ENCODE measurements around the gene SMAD6. TPM values are rescaled to one million over a fixed set of nuclear protein-coding genes. Genes with fewer than 3 reads are reported as not detected.

Gene SMAD6
- total RNA-seq, 4 donors from 2014 or later: 1.7 to 6.3 (median 3.8) TPM

DNA sequence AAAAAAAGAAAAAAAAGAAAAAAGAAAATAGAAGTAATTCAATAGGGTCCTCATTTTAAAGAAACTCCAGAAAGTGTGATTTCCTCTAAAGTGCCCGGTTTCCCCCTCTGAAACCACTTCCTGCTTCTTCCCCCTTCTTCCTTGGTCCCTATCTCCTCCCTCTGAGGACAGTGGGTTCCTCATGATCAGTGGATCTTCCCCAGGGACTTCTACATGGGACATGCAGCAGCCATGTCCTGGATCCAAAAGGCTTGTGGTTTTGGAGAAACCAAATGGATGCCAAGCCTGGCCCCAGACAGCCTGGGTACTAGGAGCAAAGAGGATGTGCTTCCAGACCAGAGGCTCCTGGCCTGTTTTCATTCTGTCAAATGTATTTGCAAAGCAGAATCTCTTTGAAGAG is 26.6 kb upstream of the SMAD6 start:
- DNase-seq: no peak
- intact Hi-C loops (cut with DNase I): no loop called here
- no peaks in the 10 kb centered on the region for H3K9me3 ChIP-seq
- H3K4me3 ChIP-seq: no peak overlapping the region
- TF ChIP-seq POLR2A (IDR thresholded peaks at IDR 0.05): no peak
- TF ChIP-seq, protein P1, sequence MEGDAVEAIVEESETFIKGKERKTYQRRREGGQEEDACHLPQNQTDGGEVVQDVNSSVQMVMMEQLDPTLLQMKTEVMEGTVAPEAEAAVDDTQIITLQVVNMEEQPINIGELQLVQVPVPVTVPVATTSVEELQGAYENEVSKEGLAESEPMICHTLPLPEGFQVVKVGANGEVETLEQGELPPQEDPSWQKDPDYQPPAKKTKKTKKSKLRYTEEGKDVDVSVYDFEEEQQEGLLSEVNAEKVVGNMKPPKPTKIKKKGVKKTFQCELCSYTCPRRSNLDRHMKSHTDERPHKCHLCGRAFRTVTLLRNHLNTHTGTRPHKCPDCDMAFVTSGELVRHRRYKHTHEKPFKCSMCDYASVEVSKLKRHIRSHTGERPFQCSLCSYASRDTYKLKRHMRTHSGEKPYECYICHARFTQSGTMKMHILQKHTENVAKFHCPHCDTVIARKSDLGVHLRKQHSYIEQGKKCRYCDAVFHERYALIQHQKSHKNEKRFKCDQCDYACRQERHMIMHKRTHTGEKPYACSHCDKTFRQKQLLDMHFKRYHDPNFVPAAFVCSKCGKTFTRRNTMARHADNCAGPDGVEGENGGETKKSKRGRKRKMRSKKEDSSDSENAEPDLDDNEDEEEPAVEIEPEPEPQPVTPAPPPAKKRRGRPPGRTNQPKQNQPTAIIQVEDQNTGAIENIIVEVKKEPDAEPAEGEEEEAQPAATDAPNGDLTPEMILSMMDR (IDR thresholded peaks at IDR 0.05): no peak
- no peaks in the 10 kb centered on the region for H3K36me3 ChIP-seq
- H3K27ac ChIP-seq: no peak overlapping the region
- H3K4me1 ChIP-seq: peaks cover 0 to 12% (median 0%) of the 10 kb centered on the region in 3 donors
- WGBS, 2 donors: 50 to 67% methylated on average over 1 of the region's 1 CpG
- no peaks in the 10 kb centered on the region for H3K27me3 ChIP-seq

DNA sequence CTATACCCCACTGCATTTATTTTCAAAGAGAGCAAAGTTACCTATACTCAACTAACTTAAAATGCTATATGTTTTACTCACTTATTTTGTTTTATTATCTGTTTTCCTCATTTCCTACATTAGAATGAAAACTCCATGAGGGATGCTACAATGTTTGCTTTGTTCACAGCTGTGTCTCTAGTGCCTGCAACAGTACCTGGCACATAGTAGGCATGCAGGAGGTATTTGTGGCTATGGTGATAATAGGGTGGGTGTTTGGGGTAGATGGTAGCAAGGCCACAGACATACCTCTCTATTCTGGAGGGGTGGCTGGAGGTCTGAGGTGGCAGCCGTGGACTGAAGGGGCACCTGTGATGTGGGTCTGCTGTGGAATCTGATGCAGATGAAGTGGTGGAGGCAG is 24.7 kb upstream of the SMAD6 start:
- H3K27me3 ChIP-seq: no peaks in the 10 kb centered on the region
- no peaks in the 10 kb centered on the region for H3K36me3 ChIP-seq
- no peak overlapping the region for H3K27ac ChIP-seq
- DNase-seq: no peak
- peaks cover 0 to 6% (median 0%) of the 10 kb centered on the region in 3 donors for H3K9me3 ChIP-seq
- 89 to 100% methylated on average over 1 of the region's 1 CpG for WGBS, 2 donors
- intact Hi-C loops (cut with DNase I): no loop called here
- no peak for TF ChIP-seq POLR2A (IDR thresholded peaks at IDR 0.05)
- TF ChIP-seq, protein P1 (IDR thresholded peaks at IDR 0.05): no peak
- H3K4me1 ChIP-seq: no peaks in the 10 kb centered on the region
- no peak overlapping the region for H3K4me3 ChIP-seq

DNA sequence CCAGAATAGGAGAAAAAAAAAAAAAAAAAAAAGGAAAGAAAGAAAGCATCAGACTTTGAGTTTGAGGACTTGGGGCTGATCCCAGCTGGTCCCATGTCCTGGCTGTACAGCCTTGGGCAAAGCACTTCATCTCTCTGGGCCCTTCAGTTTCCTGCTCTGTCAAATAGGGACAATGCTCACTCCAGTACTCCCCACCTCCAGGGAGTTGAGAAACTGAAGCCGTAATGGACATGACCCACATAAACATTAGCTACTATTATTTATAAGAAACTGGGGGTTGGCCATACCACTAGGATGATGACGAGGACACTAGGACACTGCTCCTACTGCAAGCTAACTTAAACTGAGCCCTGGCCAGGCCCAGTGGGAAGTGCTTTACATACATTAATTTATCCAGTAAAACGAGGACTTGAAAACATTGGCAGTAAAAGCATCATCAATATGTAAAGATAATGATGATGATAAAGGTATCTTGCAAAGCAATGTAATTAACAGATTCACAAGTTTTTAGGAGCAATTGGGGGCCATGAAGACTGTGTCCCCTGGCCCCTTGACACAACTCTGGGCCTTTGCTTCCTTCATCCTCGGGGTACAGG is 22.9 kb upstream of the SMAD6 start:
- WGBS, 2 donors: 62 to 63% methylated on average over 4 of the region's 4 CpGs
- H3K4me3 ChIP-seq: no peak overlapping the region
- H3K9me3 ChIP-seq: peaks cover 0 to 6% (median 0%) of the 10 kb centered on the region in 3 donors
- H3K4me1 ChIP-seq: no peaks in the 10 kb centered on the region
- no peak for DNase-seq
- TF ChIP-seq, protein P1 (IDR thresholded peaks at IDR 0.05): no peak
- TF ChIP-seq POLR2A (IDR thresholded peaks at IDR 0.05): no peak
- intact Hi-C loops (cut with DNase I): no loop called here
- no peak overlapping the region for H3K27ac ChIP-seq
- H3K36me3 ChIP-seq: no peaks in the 10 kb centered on the region
- H3K27me3 ChIP-seq: no peaks in the 10 kb centered on the region

DNA sequence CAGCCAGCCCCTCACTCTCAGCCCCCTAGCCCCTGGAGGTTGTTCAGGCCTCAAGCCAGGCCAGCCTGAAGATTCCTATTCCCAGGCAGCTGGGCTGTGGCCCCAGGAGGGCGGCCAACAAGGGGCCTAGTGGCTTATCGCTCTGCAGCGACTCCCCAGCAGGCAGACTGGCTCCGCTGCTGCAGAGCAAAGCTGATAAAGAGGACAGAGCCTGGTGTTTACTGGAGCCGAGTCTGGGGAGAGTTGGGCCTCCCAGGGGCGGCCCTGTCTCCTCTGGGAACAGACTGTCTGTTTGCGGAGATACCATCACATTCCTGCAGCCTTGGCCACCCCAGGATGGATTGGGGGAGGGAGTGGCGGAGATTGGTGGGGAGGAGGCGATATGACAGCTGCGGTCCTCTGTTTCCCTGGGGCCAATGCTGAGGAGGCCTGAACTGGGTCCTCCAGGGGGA is 22.4 kb upstream of the SMAD6 start:
- Histone ChIP-seq H3K4me3 (no peak overlapping the region), H3K36me3 (no peaks in the 10 kb centered on the region), H3K9me3 (peaks cover 0 to 6% (median 0%) of the 10 kb centered on the region in 3 donors), H3K27me3 (no peaks in the 10 kb centered on the region), H3K27ac (no peak overlapping the region), H3K4me1 (no peaks in the 10 kb centered on the region)
- TF ChIP-seq POLR2A (IDR thresholded peaks at IDR 0.05): no peak
- TF ChIP-seq, protein P1 (IDR thresholded peaks at IDR 0.05): no peak
- 86 to 100% methylated on average over 2 of the region's 10 CpGs for WGBS, 2 donors
- DNase-seq: no peak
- intact Hi-C loops (cut with DNase I): loop anchor here (10.0 kb wide), 1 partner anchor 165 kb away; no protein-coding TSS in a partner anchor

DNA sequence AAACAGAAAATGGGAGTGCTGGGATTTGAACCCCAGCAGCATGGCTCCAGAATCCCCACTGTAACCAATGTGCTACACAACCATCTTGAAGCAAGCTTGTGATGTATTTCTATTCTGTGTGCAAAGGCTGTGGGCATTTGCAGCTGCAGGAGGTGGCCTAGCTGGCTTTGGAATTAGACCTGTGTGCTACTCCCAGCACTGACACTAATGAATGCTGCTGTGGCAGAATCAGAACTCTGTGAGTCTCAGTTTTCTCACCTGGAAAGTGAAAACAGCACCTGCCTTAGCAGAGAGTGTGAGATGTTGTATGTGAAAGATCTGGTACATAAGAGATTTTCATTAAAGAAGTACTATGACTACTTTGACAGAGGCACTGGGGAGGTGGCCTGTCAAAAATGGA is 21.5 kb upstream of the SMAD6 start:
- intact Hi-C loops (cut with DNase I): loop anchor here (10.0 kb wide), 1 partner anchor 164 kb away; no protein-coding TSS in a partner anchor
- Histone ChIP-seq H3K27ac (no peak overlapping the region), H3K9me3 (peaks cover 0 to 6% (median 0%) of the 10 kb centered on the region in 3 donors), H3K4me3 (no peak overlapping the region), H3K4me1 (no peaks in the 10 kb centered on the region), H3K36me3 (no peaks in the 10 kb centered on the region), H3K27me3 (no peaks in the 10 kb centered on the region)
- TF ChIP-seq POLR2A (IDR thresholded peaks at IDR 0.05): no peak
- TF ChIP-seq, protein P1 (IDR thresholded peaks at IDR 0.05): no peak
- no peak for DNase-seq
